LNCaP clone FGC (cell line): ENCODE results near the gene PHACTR3.

Experiments used
- DNase-seq: peaks from one replicate; pipeline ENCODE4 v3.0.0-alpha.2; 2011; ENCODE audit warnings: low read depth
- H3K4me3 ChIP-seq: 2 replicates; pipeline ENCODE4 v1.5.1; 2011; ENCODE audit warnings: mild to moderate bottlenecking, low read depth, low read length, control low read depth
- TF ChIP-seq, protein P1 (sequence below): IDR thresholded peaks from 2 replicates; pipeline ENCODE4 v1.5.1; 2012; ENCODE audit warnings: mild to moderate bottlenecking; ENCODE audit not compliant: control insufficient read depth, insufficient read depth; ENCODE audit errors: extremely low read depth

The PHACTR3 gene

GRCh38 chr20:59777331-59777725 lies 173.0 kb downstream of the PHACTR3 start:
- TF ChIP-seq, protein P1, sequence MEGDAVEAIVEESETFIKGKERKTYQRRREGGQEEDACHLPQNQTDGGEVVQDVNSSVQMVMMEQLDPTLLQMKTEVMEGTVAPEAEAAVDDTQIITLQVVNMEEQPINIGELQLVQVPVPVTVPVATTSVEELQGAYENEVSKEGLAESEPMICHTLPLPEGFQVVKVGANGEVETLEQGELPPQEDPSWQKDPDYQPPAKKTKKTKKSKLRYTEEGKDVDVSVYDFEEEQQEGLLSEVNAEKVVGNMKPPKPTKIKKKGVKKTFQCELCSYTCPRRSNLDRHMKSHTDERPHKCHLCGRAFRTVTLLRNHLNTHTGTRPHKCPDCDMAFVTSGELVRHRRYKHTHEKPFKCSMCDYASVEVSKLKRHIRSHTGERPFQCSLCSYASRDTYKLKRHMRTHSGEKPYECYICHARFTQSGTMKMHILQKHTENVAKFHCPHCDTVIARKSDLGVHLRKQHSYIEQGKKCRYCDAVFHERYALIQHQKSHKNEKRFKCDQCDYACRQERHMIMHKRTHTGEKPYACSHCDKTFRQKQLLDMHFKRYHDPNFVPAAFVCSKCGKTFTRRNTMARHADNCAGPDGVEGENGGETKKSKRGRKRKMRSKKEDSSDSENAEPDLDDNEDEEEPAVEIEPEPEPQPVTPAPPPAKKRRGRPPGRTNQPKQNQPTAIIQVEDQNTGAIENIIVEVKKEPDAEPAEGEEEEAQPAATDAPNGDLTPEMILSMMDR = no peak
- no peak overlapping the region for H3K4me3 ChIP-seq
- DNase-seq = no peak

DNA sequence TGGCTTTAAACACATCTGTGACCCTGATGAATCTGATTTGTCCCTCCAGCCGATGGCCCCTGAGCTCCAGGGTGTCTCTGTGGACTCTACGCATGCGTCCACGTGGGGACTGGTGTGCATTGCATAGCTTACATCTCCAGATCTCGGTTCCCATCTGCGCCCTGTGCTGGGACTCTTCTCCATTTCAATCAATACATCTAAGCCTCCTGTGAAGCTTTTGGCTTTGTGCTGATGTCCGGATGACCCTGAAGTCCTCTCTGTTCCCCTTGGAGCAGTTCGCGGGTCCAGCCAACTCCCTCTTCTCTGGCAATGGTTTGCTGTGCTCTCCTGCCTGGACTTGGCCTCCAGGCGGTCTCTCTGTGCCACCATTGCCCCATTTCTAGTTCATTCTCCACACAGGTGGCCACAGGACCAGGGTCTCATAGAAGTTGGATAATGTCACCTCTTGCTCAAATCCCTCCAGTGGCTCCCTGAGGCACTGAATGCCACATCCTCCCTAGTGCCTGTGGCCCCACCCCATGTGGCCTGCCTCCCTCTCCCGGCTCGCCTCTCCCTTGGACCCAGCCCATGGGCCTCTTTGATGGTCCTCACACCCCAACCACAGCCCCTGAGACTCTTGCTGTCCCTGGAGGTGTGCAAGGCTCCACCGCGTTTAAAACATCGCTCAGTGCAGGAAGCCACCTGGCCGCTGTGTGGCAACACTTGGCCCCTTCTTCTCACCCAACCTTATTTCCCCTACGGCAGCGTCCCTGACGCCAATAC lies 173.7 kb downstream of the PHACTR3 start:
- DNase-seq = no peak
- TF ChIP-seq, protein P1 = no peak
- H3K4me3 ChIP-seq = no peak overlapping the region

- TF ChIP-seq, protein P1 = no peak
- H3K4me3 ChIP-seq = no peak overlapping the region
- DNase-seq = no peak
Measured at GRCh38 chr20:59778615-59779200, 174.4 kb downstream of the PHACTR3 start.

- no peak for DNase-seq
- TF ChIP-seq, protein P1 = no peak
- H3K4me3 ChIP-seq = no peak overlapping the region
Measured at GRCh38 chr20:59779656-59780380, 175.5 kb downstream of the PHACTR3 start.

GRCh38 chr20:59780494-59781185 lies 176.3 kb downstream of the PHACTR3 start:
- no peak for DNase-seq
- no peak overlapping the region for H3K4me3 ChIP-seq
- TF ChIP-seq, protein P1 = no peak

GRCh38 chr20:59781226-59781625 lies 176.9 kb downstream of the PHACTR3 start:
- no peak overlapping the region for H3K4me3 ChIP-seq
- TF ChIP-seq, protein P1 = no peak
- DNase-seq = no peak
